Tibial nerve (tissue), 3 donors: ENCODE results near the gene SLC9A9.

ENCODE experiments used
- POLR2A ChIP-seq, 2 donors: fragments of 450-650 bp; IDR thresholded peaks; one replicate each; pipeline ENCODE4 v1.6.1; 2017; ENCODE audit warnings: antibody characterized with exemption in 2 of 2, mild to moderate bottlenecking in 2 of 2, moderate library complexity in 2 of 2
- TF ChIP-seq, protein P1 (sequence below), 5 experiments: fragments of 200-600 bp in 3 of 5; fragments of 450-650 bp in 2 of 5; sonication (generic) in 3 of 5; IDR thresholded peaks; one replicate each; pipeline ENCODE4 v1.5.1; 2016 to 2019; ENCODE audit warnings: antibody characterized with exemption in 5 of 5, mild to moderate bottlenecking in 3 of 5, moderate library complexity in 2 of 5

DNA sequence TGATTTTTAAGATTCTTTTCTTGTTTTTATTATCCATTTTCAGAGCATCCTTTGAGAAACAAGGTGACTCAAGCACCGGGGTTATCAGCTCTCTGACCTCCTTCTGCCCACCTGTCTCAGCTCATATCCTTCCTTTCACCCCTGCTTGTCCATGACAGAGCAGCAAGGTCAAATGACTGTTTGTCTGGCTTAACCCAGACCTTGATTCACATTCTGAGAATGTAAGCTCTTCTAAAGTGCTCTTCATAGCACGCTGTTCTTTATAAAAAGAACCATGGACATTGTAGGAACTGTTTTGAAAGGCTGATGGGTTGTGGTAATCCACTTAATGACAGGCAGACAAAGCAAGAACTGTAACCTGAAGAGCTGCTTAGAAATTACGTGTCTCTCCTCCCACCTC, 606.2 kb downstream of the SLC9A9 start:
- TF ChIP-seq POLR2A (IDR thresholded peaks at IDR 0.05) = no peak
- TF ChIP-seq, protein P1, sequence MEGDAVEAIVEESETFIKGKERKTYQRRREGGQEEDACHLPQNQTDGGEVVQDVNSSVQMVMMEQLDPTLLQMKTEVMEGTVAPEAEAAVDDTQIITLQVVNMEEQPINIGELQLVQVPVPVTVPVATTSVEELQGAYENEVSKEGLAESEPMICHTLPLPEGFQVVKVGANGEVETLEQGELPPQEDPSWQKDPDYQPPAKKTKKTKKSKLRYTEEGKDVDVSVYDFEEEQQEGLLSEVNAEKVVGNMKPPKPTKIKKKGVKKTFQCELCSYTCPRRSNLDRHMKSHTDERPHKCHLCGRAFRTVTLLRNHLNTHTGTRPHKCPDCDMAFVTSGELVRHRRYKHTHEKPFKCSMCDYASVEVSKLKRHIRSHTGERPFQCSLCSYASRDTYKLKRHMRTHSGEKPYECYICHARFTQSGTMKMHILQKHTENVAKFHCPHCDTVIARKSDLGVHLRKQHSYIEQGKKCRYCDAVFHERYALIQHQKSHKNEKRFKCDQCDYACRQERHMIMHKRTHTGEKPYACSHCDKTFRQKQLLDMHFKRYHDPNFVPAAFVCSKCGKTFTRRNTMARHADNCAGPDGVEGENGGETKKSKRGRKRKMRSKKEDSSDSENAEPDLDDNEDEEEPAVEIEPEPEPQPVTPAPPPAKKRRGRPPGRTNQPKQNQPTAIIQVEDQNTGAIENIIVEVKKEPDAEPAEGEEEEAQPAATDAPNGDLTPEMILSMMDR (IDR thresholded peaks at IDR 0.05) = no peak
